Endothelial cell of umbilical vein (primary cell): ENCODE results near the gene OLFML2B. TPM values are rescaled to one million over a fixed set of nuclear protein-coding genes. Genes with fewer than 3 reads are reported as not detected.

ENCODE experiments used
- BruUV-seq: library from RNA; stranded (reverse); fragments of 400-500 nt; replicated peaks from 2 replicates; lab custom pipeline; 2021; lab: Mats Ljungman, UMichigan
- CTCF ChIA-PET: fragments of 300-600, 350-600 bp; sonication (Branson Sonifier 250); formaldehyde crosslinking; loops from one replicate; lab custom pipeline; 2021; ENCODE audit warnings: antibody characterized with exemption, inconsistent platforms; lab: Charles Lee
- POLR2A ChIA-PET: fragments of 300-600, 350-600 bp; sonication (Branson Sonifier 250); formaldehyde crosslinking; loops from one replicate; lab custom pipeline; 2021; ENCODE audit warnings: antibody characterized with exemption, inconsistent platforms; lab: Charles Lee
- DNase-seq: peaks from one replicate; pipeline ENCODE4 v3.0.0-alpha.2; 2011; ENCODE audit warnings: low read depth, low spot score
- FAIRE-seq: peaks from 2 replicates; lab custom pipeline; 2011; peaks lifted over from hg19 to GRCh38; lab: Jason Lieb, UNC
- H2AFZ ChIP-seq: 2 replicates; pipeline ENCODE4 v1.6.0; 2012; ENCODE audit warnings: low read depth, low read length, control low read depth, inconsistent platforms
- H3K27ac ChIP-seq: 2 replicates; pipeline ENCODE4 v1.5.1; 2011; ENCODE audit warnings: low read depth, mild to moderate bottlenecking, control low read depth, low read length, moderate library complexity; ENCODE audit not compliant: insufficient read depth
- H3K27me3 ChIP-seq, 2 experiments: 2 replicates each; pipeline versions ENCODE4 v1.6.0 to v1.6.1; 2011; ENCODE audit warnings: low read length in 2 of 2, mixed read lengths in 1 of 2; ENCODE audit not compliant: control insufficient read depth in 2 of 2, insufficient read depth in 2 of 2
- H3K36me3 ChIP-seq, 2 experiments: 2 replicates in 1 of 2; 3 replicates in 1 of 2; pipeline ENCODE4 v1.5.1; 2011; ENCODE audit warnings: low read length in 2 of 2, mild to moderate bottlenecking in 1 of 2, moderate library complexity in 1 of 2; ENCODE audit not compliant: control insufficient read depth in 2 of 2, insufficient read depth in 2 of 2; ENCODE audit errors: extremely low read depth in 1 of 2
- H3K4me1 ChIP-seq: 3 replicates; pipeline ENCODE4 v1.5.1; 2011; ENCODE audit warnings: mild to moderate bottlenecking, low read length; ENCODE audit not compliant: control insufficient read depth, insufficient read depth; ENCODE audit errors: extremely low read depth
- H3K4me2 ChIP-seq: 2 replicates; pipeline ENCODE4 v1.6.1; 2011; ENCODE audit warnings: low read length, control low read depth, mixed read lengths; ENCODE audit not compliant: insufficient read depth
- H3K4me3 ChIP-seq, 3 experiments: fragments of 200-600 bp in 1 of 3; sonication (generic), shearing (Covaris generic) in 1 of 3; replicated peaks in 1 of 3; 2 replicates each; pipeline ENCODE4 v1.5.1; 2011 to 2016; ENCODE audit warnings: control low read depth in 3 of 3, low read length in 3 of 3, mild to moderate bottlenecking in 2 of 3, inconsistent platforms in 1 of 3, low read depth in 1 of 3, moderate library complexity in 1 of 3; ENCODE audit not compliant: insufficient read depth in 1 of 3
- H3K79me2 ChIP-seq: 2 replicates; pipeline ENCODE4 v1.6.0; 2012; ENCODE audit warnings: low read length, inconsistent platforms; ENCODE audit not compliant: control insufficient read depth, insufficient read depth
- H3K9ac ChIP-seq: replicated peaks from 2 replicates; pipeline ENCODE3; 2011; ENCODE audit warnings: low read length, control low read depth; ENCODE audit not compliant: insufficient read depth; ENCODE audit errors: extremely low read depth
- H3K9me1 ChIP-seq: replicated peaks from 3 replicates; pipeline ENCODE4 v1.6.0; 2011; ENCODE audit warnings: mild to moderate bottlenecking, low read length; ENCODE audit not compliant: control insufficient read depth, insufficient read depth; ENCODE audit errors: extremely low read depth
- H3K9me3 ChIP-seq: replicated peaks from 2 replicates; pipeline ENCODE4 v1.5.1; 2012; ENCODE audit warnings: low read length, inconsistent platforms; ENCODE audit not compliant: control insufficient read depth, insufficient read depth
- H4K20me1 ChIP-seq: replicated peaks from 2 replicates; pipeline ENCODE3; 2011; ENCODE audit warnings: mild to moderate bottlenecking, low read length; ENCODE audit not compliant: control insufficient read depth, insufficient read depth; ENCODE audit errors: extremely low read depth
- CTCF ChIP-seq, 2 donors: IDR thresholded peaks; 1 replicate in 1 of 2; 2 replicates in 1 of 2; pipeline ENCODE4 v1.5.1; 2011; ENCODE audit warnings: low read length in 2 of 2, mild to moderate bottlenecking in 2 of 2, moderate library complexity in 2 of 2, control low read depth in 1 of 2, inconsistent platforms in 1 of 2, low read depth in 1 of 2; ENCODE audit not compliant: insufficient read depth in 1 of 2; ENCODE audit errors: extremely low read depth in 1 of 2
- EZH2 ChIP-seq: IDR thresholded peaks from 2 replicates; pipeline ENCODE4 v1.6.1; 2012; ENCODE audit warnings: borderline replicate concordance, low read depth, mild to moderate bottlenecking, moderate library complexity, low read length, inconsistent platforms; ENCODE audit not compliant: severe bottlenecking
- JUN ChIP-seq: IDR thresholded peaks from 2 replicates; pipeline ENCODE4 v1.6.1; 2011; ENCODE audit warnings: borderline replicate concordance, low read depth; ENCODE audit not compliant: insufficient read length, insufficient read depth
- MYC ChIP-seq: IDR thresholded peaks from one replicate; pipeline ENCODE4 v1.6.1; 2011; ENCODE audit warnings: mild to moderate bottlenecking, low read depth, low read length
- POLR2AphosphoS5 ChIP-seq: IDR thresholded peaks from 2 replicates; pipeline ENCODE4 v1.6.1; 2012; ENCODE audit warnings: low read depth, mild to moderate bottlenecking, control low read depth, low read length, moderate library complexity; ENCODE audit not compliant: insufficient read depth
- dilution Hi-C: fragments of 300-500 bp; cut with MboI; formaldehyde crosslinking; loops from one replicate; pipeline ENCODE4 v1.15.0; 2019; ENCODE audit warnings: low sequenced_read_pairs; ENCODE audit not compliant: extremely low pct_ligation_motif_present
- intact Hi-C: fragments of 100-400 bp; cut with micrococcal nuclease; formaldehyde crosslinking; loops from one replicate; pipeline ENCODE4 v1.10.0; 2022
- polyA plus RNA-seq, 4 experiments: library from polyadenylated mRNA; depleted of rRNA in 3 of 4; stranded (reverse) in 3 of 4; unstranded in 1 of 4; fragments of >200 nt; gene quantifications; 2 replicates each; pipeline versions ENCODE4 v1.2.1 to v1.2.3, GENCODE V29; 2011 to 2012; ENCODE audit warnings: missing spikeins in 1 of 4
- total RNA-seq: library from RNA; stranded (reverse); gene quantifications from 2 replicates; pipeline ENCODE4 v1.2.3, GENCODE V29; 2021
- TF ChIP-seq, protein P1 (sequence below): IDR thresholded peaks from 2 replicates; pipeline ENCODE4 v1.6.1; 2011; ENCODE audit not compliant: insufficient read depth, insufficient read length

Gene OLFML2B
- total and polyA plus RNA-seq, 2 donors (not counting 3 experiments of a cell fraction or from before 2014, with no cell fraction given), result 0.58 to 0.62 TPM

- no peak overlapping the region for H3K4me3 ChIP-seq
- TF ChIP-seq CTCF (IDR thresholded peaks at IDR 0.05; ENCODE audit: extremely low read depth in 1 of 2, insufficient read depth in 1 of 2, low read depth in 1 of 2, low read length in 2 of 2), result no peak
- TF ChIP-seq, protein P1, sequence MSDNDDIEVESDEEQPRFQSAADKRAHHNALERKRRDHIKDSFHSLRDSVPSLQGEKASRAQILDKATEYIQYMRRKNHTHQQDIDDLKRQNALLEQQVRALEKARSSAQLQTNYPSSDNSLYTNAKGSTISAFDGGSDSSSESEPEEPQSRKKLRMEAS, result no peak
- TF ChIP-seq MYC, result no peak
- TF ChIP-seq JUN, result no peak
- no peak for TF ChIP-seq EZH2
- no peak for TF ChIP-seq POLR2AphosphoS5
- H3K4me2 ChIP-seq, result no peak overlapping the region
- intact Hi-C loops, result loop anchor here (1.0 to 5.0 kb wide), 2 partner anchors 60 to 105 kb away; no protein-coding TSS in a partner anchor
- H3K27ac ChIP-seq, result no peak overlapping the region
- H3K36me3 ChIP-seq, result no peaks in the 10 kb centered on the region
- POLR2A ChIA-PET, result no interaction called here
- CTCF ChIA-PET, result interaction anchor here (2.4 to 4.8 kb wide), 2 partner anchors 12 to 230 kb away, joined by 20 to 73 read pairs; no protein-coding TSS in a partner anchor
- no peak overlapping the region for H3K9ac ChIP-seq
- H3K27me3 ChIP-seq, result peaks cover under 1 to 3% of the 10 kb centered on the region in 2 experiments
- H3K9me3 ChIP-seq, result no peaks in the 10 kb centered on the region
- peaks cover 8% of the 10 kb centered on the region for H3K4me1 ChIP-seq
- no peaks in the 10 kb centered on the region for H3K9me1 ChIP-seq
- H3K79me2 ChIP-seq, result no peaks in the 10 kb centered on the region
- dilution Hi-C loops, result no loop called here
- H4K20me1 ChIP-seq, result no peaks in the 10 kb centered on the region
- H2AFZ ChIP-seq, result no peak overlapping the region
- BruUV-seq, result no TSS peak
- DNase-seq (no peak), FAIRE-seq (no peak)
Measured at GRCh38 chr1:162022626-162023025, 1.0 kb downstream of the OLFML2B start.
